ENCODE results near the gene ALDH2. TPM values are rescaled to one million over a fixed set of nuclear protein-coding genes. Genes with fewer than 3 reads are reported as not detected.

The ALDH2 gene
- total and polyA plus RNA-seq, 10 of the 15 experiments (the other 5 are each of a cell fraction or from before 2014, with no cell fraction given), result 1.4 to 16.4 (median 8.7) TPM

GRCh38 chr12:111841750-111842555 is 75.2 kb downstream of the ALDH2 start, which contains the start of gene MAPKAPK5 (continued):
- TF ChIP-seq ZBTB40 (IDR thresholded peaks at IDR 0.05; ENCODE audit: borderline replicate concordance), result peak; percentile 56; the same call in 1 of the 2 replicates
- TF ChIP-seq MEF2B (IDR thresholded peaks at IDR 0.05; ENCODE audit: partially characterized antibody, poor library complexity, severe bottlenecking), result peak; percentile 58
- TF ChIP-seq E4F1 (IDR thresholded peaks at IDR 0.05; ENCODE audit: borderline replicate concordance, partially characterized antibody), result peak; percentile 62
- peak; percentile 38; the same call in 1 of the 2 replicates for TF ChIP-seq RFX5 (IDR thresholded peaks at IDR 0.05; ENCODE audit: low read depth, low read length)
- TF ChIP-seq SMC3 (IDR thresholded peaks at IDR 0.05; ENCODE audit: borderline replicate concordance, low read length), result no peak
- no peak for TF ChIP-seq STAT3 (IDR thresholded peaks at IDR 0.05; ENCODE audit: low read depth, low read length)
- no peak for TF ChIP-seq ZNF384 (IDR thresholded peaks at IDR 0.05; ENCODE audit: borderline replicate concordance, low read depth, low read length)
- no peak; the same call in 1 of the 2 replicates for TF ChIP-seq HDGF (IDR thresholded peaks at IDR 0.05)
- TF ChIP-seq HSF1 (IDR thresholded peaks at IDR 0.05; ENCODE audit: low read depth, low read length), result peak; percentile 31; the same call in 1 of the 2 replicates
- TF ChIP-seq ATF3 (IDR thresholded peaks at IDR 0.05; ENCODE audit: borderline replicate concordance, extremely low read depth, low read depth, low read length), result peak; percentile 95
- TF ChIP-seq KAT2A (conservative IDR thresholded peaks at IDR 0.05; ENCODE audit: control insufficient read depth, low read depth, low read length), result no peak
- no peak for TF ChIP-seq USF2 (IDR thresholded peaks at IDR 0.05; ENCODE audit: borderline replicate concordance, low read depth, low read length)
- TF ChIP-seq CREM (IDR thresholded peaks at IDR 0.05; ENCODE audit: low read depth), result peak; percentile 100
- no peak for TF ChIP-seq CHD4 (IDR thresholded peaks at IDR 0.05)
- peak; percentile 92 for TF ChIP-seq KLF5 (IDR thresholded peaks at IDR 0.05; ENCODE audit: partially characterized antibody)
- peak; percentile 95 for TF ChIP-seq RB1 (IDR thresholded peaks at IDR 0.05; ENCODE audit: borderline replicate concordance)
- TF ChIP-seq WRNIP1 (IDR thresholded peaks at IDR 0.05; ENCODE audit: borderline replicate concordance, low read depth, low read length), result no peak
- peak; percentile 97 for TF ChIP-seq IRF5 (IDR thresholded peaks at IDR 0.05; ENCODE audit: borderline replicate concordance)

All from GM12878 (cell line).